ENCODE data around the gene SRPK2.

DNA sequence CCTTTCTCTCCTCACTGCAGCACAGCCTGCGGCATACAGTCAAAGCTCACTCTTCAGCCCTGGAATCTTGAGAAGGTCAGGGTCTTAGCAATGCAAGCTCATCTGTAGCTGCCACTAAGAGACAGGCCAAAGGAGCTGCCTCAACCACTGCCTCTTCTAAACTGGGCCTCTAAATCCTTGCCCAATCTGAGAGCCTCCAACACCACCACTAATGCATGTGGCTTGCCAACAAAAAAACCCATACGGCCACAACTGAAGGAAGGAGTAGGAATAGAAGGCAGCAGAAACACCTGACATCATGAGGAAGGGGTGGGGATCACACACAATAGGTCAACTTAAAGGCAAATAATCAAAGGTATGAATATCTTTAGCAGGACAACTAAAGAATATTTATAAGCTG, 183.8 kb downstream of the SRPK2 start:
- TF ChIP-seq ZNF274 (IDR thresholded peaks at IDR 0.05; ENCODE audit: borderline replicate concordance, extremely low read depth, low read length) (no peak), HDAC6 (IDR thresholded peaks at IDR 0.05; ENCODE audit: low read depth, low read length) (no peak), POU5F1 (IDR thresholded peaks at IDR 0.05; ENCODE audit: low read depth, low read length) (no peak), POLR2A (IDR thresholded peaks at IDR 0.05; ENCODE audit: control extremely low read depth in 1 of 2, low read depth in 2 of 2, low read length in 2 of 2) (no peak), MAFK (IDR thresholded peaks at IDR 0.05; ENCODE audit: low read depth, low read length) (no peak), CEBPB (IDR thresholded peaks at IDR 0.05; ENCODE audit: low read depth, low read length) (no peak), EGR1 (IDR thresholded peaks at IDR 0.05; ENCODE audit: borderline replicate concordance, low read depth, low read length) (no peak), ATF2 (IDR thresholded peaks at IDR 0.05; ENCODE audit: low read length) (no peak), POLR2AphosphoS5 (IDR thresholded peaks at IDR 0.05; ENCODE audit: low read depth, low read length) (no peak), EZH2 (IDR thresholded peaks at IDR 0.05; ENCODE audit: low read depth, low read length, severe bottlenecking) (no peak)
- TF ChIP-seq, protein P1, sequence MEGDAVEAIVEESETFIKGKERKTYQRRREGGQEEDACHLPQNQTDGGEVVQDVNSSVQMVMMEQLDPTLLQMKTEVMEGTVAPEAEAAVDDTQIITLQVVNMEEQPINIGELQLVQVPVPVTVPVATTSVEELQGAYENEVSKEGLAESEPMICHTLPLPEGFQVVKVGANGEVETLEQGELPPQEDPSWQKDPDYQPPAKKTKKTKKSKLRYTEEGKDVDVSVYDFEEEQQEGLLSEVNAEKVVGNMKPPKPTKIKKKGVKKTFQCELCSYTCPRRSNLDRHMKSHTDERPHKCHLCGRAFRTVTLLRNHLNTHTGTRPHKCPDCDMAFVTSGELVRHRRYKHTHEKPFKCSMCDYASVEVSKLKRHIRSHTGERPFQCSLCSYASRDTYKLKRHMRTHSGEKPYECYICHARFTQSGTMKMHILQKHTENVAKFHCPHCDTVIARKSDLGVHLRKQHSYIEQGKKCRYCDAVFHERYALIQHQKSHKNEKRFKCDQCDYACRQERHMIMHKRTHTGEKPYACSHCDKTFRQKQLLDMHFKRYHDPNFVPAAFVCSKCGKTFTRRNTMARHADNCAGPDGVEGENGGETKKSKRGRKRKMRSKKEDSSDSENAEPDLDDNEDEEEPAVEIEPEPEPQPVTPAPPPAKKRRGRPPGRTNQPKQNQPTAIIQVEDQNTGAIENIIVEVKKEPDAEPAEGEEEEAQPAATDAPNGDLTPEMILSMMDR (IDR thresholded peaks at IDR 0.05; ENCODE audit: control extremely low read depth in 1 of 3, insufficient read depth in 1 of 3, low read depth in 1 of 3, low read length in 3 of 3): no peak
